ENCODE results near the gene ALG13.
"Not testable (repeated sequence)": the region's sequence is repeated elsewhere in the genome, so short reads cannot be mapped to it uniquely, and the experiment has no call there.

The ALG13 gene

DNA sequence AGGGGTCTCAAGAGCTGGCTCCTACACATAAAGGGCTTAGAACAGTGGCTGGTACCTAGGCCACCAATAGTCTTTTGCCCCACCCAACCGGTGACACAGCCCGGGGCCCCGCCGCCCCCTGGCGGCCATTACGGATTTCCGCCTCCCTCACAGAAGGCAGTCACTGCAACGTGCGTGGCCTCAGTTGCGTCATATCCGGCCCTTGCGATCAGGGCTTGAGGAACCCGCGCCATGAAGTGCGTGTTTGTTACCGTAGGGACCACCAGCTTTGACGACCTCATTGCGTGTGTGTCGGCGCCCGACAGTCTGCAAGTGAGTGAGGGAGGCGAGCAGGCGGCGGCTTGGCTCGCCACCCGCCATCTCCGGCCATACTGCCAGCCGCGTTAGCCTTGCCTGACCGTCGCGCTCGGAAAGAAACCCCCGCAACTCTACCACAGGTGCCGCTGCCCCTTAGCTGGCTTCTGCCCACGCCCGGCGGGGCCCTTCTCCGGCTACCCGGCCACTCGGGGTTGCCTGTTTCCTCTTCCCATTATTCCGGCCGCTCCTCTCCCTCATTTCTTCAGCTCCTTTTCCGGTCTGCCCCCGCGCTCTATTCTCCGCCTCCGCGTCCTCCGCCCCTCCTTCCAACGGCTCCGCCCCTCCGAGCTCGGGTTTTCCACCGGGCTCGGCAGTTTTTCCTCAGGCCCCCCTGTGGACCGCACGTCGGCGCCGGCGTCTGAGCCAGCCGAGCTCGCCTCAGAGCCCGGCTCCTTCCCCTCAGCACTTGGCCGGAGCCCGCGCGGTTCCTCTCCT lies at the start of gene ALG13:
Gene ALG13 (plus strand): TSS at position 183 of the 792 bp plus-strand sequence. CDS start 49 bp downstream, at position 232.
- DNase-seq (ENCODE audit: low read depth, low spot score), result peak; percentile 93

DNA sequence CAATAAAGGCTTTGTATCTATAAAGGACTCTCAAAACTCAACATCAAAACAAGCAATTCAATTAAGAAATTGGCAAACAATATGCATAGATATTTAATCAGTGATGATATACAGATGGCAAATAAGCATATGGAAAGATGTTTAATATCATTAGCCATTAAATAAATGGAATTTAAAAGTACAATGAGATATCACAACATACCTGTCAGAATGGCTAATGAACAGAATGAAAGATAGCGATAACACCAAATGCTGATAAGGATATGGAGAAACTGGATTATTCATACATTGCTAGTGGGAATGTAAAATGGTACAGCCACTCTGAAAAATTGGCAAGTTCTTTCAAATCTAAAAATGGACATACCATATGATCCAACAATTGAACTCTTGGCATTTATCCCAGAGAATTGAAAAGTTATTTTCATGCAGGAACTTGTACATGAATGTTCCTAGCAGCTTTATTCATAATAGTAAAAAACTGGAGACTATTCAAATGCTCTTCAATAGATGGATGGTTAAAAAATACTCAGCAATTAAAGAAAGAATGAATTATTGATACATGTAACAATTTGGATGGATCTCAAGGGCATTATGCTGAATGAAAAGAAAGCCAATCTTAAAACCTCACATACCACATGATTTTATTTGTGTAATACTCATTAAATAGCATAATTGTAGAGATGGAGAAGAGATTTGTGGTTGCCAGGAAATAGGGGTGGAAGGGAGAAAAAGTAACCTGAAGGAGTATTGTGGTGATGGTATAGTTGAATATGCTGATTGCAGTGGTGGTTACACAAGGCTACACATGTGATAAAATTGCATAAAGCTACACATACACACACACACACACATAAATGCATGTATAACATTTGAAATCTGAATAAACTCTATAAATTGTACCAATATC lies 45.9 kb upstream of the ALG13 start:
- no peak for DNase-seq (ENCODE audit: low read depth, low spot score)

GRCh38 chrX:111641969-111642368 lies 39.0 kb upstream of the ALG13 start:
- DNase-seq (ENCODE audit: low read depth, low spot score), result no peak

DNA sequence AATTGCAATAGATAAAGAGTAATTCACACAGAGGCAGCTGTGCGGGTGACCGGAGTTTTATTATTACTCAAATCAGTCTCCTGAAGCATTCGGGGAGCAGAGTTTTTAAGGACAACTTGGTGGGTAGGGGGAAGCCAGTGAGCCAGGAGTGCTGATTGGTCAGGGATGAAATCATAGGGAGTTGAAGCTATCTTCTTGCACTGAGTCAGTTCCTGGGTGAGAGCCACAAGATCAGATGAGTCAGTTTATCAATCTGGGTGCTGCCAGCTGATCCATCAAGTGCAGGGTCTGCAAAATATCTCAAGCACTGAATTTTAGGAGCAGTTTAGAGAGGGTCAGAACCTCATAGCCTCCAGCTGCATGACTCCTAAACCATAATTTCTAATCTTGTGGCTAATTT lies 35.8 kb upstream of the ALG13 start:
- DNase-seq (ENCODE audit: low read depth, low spot score), result not testable (repeated sequence)

- DNase-seq (ENCODE audit: low read depth, low spot score), result no peak
Measured at GRCh38 chrX:111645607-111646006, 35.4 kb upstream of the ALG13 start.

GRCh38 chrX:111646515-111646914 lies 34.5 kb upstream of the ALG13 start:
- DNase-seq (ENCODE audit: low read depth, low spot score), result no peak

GRCh38 chrX:111648802-111649201 lies 32.2 kb upstream of the ALG13 start:
- no peak for DNase-seq (ENCODE audit: low read depth, low spot score)

DNA sequence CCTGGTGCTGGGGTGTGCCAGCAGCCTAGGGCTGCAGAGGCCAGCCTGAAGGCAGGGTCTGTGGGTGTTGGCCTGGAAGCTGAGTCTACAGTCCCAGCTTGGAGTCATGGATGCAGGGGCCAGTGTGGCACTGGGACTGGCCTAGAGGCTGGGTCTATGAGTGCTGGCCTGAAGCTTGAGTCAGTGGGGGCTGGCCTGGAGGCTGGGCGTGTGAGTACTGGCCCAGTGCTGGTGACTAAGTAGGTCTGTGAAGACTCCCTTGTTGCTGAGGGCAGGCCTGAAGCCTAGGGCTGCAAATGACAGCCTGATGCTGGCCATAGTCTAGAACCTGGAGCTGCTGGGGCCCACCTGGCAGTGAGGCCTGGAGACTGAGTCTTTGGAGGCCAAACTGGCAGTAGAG lies 31.3 kb upstream of the ALG13 start:
- DNase-seq (ENCODE audit: low read depth, low spot score), result no peak

GRCh38 chrX:111650845-111651244 lies 30.1 kb upstream of the ALG13 start:
- DNase-seq (ENCODE audit: low read depth, low spot score), result no peak

DNA sequence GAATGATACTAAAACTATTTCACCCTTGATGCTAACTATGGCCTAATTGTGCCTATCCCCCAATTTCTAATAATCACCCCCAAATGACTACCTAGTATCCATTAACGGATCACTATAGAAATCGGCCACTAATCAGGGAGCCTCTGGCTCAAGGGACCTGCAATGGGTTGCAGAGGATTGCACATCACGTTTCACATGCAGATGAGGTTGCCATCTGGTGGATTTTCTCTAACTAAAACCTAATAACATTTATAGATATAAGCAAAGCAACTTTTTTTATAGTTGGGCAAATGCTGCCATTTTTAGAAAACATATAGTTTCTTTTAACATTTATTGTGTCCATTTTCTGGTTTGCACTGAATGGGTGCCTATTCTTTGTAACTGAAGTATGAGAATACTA lies 28.3 kb upstream of the ALG13 start:
- DNase-seq (ENCODE audit: low read depth, low spot score), result peak; percentile 10

- DNase-seq (ENCODE audit: low read depth, low spot score), result no peak
Measured at GRCh38 chrX:111661241-111661640, 19.7 kb upstream of the ALG13 start.

GRCh38 chrX:111662292-111662691 lies 18.7 kb upstream of the ALG13 start:
- no peak for DNase-seq (ENCODE audit: low read depth, low spot score)

DNA sequence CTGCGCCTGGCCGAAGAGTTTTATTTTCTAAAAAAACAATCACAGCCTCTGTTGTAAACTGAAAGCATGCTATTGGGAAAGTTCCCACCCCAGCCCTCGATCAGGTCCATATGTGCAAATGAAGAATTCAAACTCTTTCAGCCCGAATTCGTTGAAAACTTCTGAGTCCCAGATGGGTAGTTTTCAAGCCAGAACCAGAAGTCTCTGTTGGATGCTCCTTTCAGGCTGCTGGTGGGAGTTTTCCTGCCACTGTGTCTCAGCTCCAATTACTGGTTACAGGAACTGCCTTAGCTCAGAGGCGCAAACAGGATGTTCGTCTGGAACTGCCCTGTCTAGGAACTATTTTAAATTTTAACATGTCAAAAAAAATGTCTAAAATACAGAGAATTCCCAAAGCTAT lies 9.3 kb upstream of the ALG13 start:
- no peak for DNase-seq (ENCODE audit: low read depth, low spot score)

DNA sequence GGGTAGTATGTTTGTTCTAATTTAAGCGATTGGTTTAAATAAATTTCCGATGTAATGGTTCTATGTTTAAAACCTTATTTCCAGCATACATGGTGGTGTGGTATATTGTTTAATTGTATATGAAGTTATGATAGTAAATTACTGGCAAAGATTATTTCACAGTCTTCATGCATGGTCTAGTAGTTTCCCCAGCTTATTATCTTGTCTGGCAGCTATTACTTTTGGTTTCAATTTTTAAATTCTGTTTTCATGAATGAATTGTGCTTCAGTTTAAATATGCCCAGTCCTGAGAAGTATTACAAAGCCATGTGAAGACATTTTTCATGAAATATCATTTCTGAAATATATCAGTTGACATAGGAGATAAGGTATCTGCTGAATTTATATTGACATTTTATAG lies 6.3 kb downstream of the ALG13 start:
- DNase-seq (ENCODE audit: low read depth, low spot score), result no peak

DNA sequence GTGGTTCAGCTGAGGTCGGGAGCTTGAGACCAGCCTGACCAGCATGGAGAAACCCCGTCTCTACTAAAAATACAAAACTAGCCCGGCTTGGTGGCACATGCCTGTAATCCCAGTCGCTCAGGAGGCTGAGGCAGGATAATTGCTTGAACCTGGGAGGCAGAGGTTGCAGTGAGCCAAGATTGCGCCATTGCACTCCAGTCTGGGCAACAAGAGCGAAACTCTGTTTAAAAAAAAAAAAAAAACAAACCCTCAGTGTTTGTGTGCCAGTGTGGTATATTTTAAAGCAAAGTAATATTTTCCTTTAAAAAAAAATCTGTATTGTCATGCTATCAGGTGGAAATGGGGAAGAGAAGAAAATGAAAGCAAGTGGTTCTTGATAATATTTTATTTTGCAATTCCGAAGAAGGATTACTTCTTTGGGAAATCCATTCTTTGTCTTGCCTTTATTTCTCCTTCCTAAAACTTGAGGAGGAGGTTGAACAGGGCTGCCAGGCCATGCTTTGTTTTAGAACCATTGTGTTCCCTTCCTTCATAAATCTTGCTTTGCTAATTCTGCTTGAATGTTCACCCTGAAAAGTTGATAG lies 14.4 kb downstream of the ALG13 start:
- DNase-seq (ENCODE audit: low read depth, low spot score), result no peak

DNA sequence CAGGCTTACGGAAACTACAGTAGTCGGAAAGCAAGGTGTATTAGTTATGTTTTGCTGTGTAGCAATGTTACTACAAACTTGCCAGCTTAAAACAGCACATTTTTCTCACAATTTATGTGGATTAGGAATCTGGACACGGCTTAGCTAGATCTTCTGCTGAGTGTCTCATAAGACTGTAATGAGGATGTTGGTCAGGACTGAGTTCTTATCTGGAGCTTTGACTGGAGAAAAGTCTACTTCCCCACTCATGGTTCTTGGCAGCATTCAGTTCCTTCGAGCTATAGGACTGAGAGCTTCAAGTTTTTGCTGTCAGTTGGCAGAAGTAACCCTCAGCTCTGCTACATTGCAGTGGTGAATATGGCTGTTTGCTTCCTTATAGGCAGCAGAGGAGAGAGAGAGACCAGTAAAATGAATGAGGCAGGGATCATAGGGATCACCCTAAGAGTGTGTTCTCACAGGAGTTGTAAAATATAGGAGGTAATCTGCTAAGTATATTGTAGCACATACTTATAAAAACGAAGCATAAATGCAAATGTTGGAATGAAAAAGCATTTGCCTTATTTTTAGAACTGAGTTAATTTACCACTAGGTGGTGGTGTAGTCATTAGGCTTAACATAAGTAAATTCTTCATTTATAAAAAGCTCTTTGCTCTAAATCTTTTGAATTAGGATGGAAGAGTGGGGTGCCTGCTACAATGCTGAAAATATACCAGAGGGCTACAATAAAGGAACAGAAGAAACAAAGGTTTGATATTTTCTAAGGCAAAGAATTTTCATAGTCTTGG lies 38.6 kb downstream of the ALG13 start:
- peak; percentile 15 for DNase-seq (ENCODE audit: low read depth, low spot score)

GRCh38 chrX:111728096-111728495 lies 47.1 kb downstream of the ALG13 start:
- peak; percentile 22 for DNase-seq (ENCODE audit: low read depth, low spot score)

DNA sequence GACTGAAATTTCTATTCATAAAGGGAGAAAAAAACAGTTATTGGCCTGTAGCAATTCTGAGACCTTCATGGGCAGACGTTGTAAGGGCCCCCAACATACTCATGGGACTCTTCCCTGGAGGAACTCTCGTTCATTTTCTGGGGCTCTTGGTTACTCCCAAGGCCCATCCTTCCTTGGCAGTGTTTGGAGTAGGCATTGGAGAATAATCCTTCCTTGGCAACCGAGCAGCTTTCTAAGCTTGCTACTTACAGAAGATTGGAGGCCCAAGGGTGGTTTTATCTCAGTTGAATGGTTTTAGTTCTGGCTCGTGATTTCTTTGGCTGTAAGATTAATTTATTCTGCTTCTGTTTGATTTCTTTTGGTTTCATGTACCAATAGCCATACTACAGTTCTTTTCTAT lies 50.4 kb downstream of the ALG13 start:
- DNase-seq (ENCODE audit: low read depth, low spot score), result peak; percentile 4

GRCh38 chrX:111736571-111736970 lies 55.6 kb downstream of the ALG13 start:
- no peak for DNase-seq (ENCODE audit: low read depth, low spot score)

- no peak for DNase-seq (ENCODE audit: low read depth, low spot score)
Measured at GRCh38 chrX:111742018-111742417, 61.0 kb downstream of the ALG13 start.

- DNase-seq (ENCODE audit: low read depth, low spot score), result no peak
Measured at GRCh38 chrX:111743316-111743715, 62.3 kb downstream of the ALG13 start.

GRCh38 chrX:111756486-111756885 lies 75.5 kb downstream of the ALG13 start:
- no peak for DNase-seq (ENCODE audit: low read depth, low spot score)

Data from astrocyte of the hippocampus (primary cell).